Purkinje cell (primary cell): ENCODE measurements around the gene ITSN2. TPM values are rescaled to one million over a fixed set of nuclear protein-coding genes. Genes with fewer than 3 reads are reported as not detected.

Source experiments
- polyA plus RNA-seq: library from polyadenylated mRNA; unstranded; fragments of >200 nt; fragmentation: Nextera tagmentation; gene quantifications from 2 replicates; pipeline ENCODE4 v1.2.1, GENCODE V29; 2014

Gene ITSN2
- polyA plus RNA-seq = 23.4 and 32.5 TPM in 2 replicates

GRCh38 chr2:24360050-24360962 is at the start of gene ITSN2:
TSS of gene ITSN2 (minus strand) at chr2:24360536. CDS start at chr2:24328082, 32,454 bp downstream.

DNA sequence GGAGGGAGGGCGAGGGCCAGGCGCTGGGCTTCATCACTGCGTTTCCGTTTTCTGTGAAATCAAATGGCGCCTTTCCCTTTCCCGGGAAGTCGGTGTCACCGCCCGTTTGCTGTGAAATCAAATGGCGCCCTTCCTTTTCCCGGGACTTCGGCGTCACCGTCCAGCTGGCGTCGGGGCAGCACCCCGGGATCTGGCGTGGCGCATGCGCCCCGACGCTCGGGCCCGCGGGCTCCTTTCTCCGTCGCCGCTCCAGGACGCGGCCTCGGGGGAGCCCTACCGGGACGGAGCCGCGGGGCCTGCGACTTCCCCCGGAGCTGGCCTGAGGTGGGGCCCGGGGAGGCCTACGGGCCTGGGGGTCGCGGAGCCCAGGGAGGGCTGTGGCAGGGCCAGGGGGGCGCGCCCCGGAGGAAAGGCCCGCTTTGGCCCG is 185.5 kb downstream of the ITSN2 start, which contains the start of gene FAM228A:
TSS of gene FAM228A (plus strand) at position 203 of the 427 bp plus-strand sequence. CDS start 428 bp downstream, outside the sequence.

Other genes starting within 250 kb of the ITSN2 start
- 0.43 TPM in 1 of 2 replicates, not detected in the other for gene PFN4, start 237.2 kb downstream of the ITSN2 start, polyA plus RNA-seq
- 26.9 and 31.4 TPM in 2 replicates for gene FAM228B, start 237.1 kb downstream of the ITSN2 start, polyA plus RNA-seq
- gene FAM228A, start 185.5 kb downstream of the ITSN2 start, polyA plus RNA-seq = 2.0 and 2.6 TPM in 2 replicates
- gene NCOA1, start 130.7 kb upstream of the ITSN2 start, polyA plus RNA-seq = 70.9 and 72.6 TPM in 2 replicates